Spleen (tissue), 7 donors: Measurements from ENCODE around the gene RUFY1.

Source experiments
- POLR2A ChIP-seq, 3 donors: fragments of 450-650 bp; IDR thresholded peaks; one replicate each; pipeline ENCODE4 v1.5.1; 2017; ENCODE audit warnings: antibody characterized with exemption in 3 of 3, mild to moderate bottlenecking in 1 of 3
- TF ChIP-seq, protein P1 (sequence below), 11 experiments: fragments of 200-600 bp in 7 of 11; fragments of 450-650 bp in 4 of 11; sonication (generic) in 4 of 11; IDR thresholded peaks in 8 of 11; conservative IDR thresholded peaks in 3 of 11; 1 replicate in 7 of 11; 2 replicates in 4 of 11; pipeline versions ENCODE4 v1.4.0 to v1.8.0; 2016 to 2021; ENCODE audit warnings: antibody characterized with exemption in 11 of 11, inconsistent platforms in 4 of 11, mild to moderate bottlenecking in 1 of 11
- donor health status: DM: no; HTN: no; CAD: no; lungs with moderate emphysema.
- donor health status: DM: no; HTN: no; CAD: no.
- donor health status: DM: no; HTN: no; CAD: no.

DNA sequence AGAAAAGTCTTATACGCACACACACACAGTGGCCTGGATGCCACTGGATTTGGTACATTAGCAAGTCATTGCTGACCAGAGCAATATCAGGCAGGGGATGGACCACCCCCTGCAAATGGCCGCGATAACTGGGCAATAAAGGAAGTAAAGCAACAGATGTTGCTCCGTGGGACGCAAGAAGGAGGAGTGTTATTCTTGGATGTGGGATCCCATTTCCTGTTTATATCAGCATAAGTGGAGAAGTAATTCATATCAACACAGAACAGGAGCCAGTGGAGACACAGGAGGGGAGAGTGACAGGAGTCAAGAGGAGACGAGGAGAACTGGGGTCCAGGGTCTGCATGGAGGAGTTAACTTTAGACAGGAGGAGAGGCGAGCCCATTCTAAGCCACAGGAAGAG is 18.4 kb downstream of the RUFY1 start:
- TF ChIP-seq, protein P1, sequence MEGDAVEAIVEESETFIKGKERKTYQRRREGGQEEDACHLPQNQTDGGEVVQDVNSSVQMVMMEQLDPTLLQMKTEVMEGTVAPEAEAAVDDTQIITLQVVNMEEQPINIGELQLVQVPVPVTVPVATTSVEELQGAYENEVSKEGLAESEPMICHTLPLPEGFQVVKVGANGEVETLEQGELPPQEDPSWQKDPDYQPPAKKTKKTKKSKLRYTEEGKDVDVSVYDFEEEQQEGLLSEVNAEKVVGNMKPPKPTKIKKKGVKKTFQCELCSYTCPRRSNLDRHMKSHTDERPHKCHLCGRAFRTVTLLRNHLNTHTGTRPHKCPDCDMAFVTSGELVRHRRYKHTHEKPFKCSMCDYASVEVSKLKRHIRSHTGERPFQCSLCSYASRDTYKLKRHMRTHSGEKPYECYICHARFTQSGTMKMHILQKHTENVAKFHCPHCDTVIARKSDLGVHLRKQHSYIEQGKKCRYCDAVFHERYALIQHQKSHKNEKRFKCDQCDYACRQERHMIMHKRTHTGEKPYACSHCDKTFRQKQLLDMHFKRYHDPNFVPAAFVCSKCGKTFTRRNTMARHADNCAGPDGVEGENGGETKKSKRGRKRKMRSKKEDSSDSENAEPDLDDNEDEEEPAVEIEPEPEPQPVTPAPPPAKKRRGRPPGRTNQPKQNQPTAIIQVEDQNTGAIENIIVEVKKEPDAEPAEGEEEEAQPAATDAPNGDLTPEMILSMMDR (IDR thresholded peaks at IDR 0.05 in 8 of 11, conservative IDR thresholded peaks at IDR 0.05 in 3 of 11), result no peak
- TF ChIP-seq POLR2A (IDR thresholded peaks at IDR 0.05), result no peak
